DOHH2 (cell line): ENCODE measurements around the gene FBN1.

Experiments used
- H3F3A ChIP-seq: fragments of 200-600 bp; sonication (generic), shearing (Covaris generic); 2 replicates; pipeline ENCODE4 v1.6.0; 2016; ENCODE audit warnings: antibody characterized with exemption, mild to moderate bottlenecking; ENCODE audit not compliant: control insufficient read depth, insufficient read depth
- H3K27ac ChIP-seq: fragments of 200-600 bp; sonication (generic); 2 replicates; pipeline ENCODE4 v1.5.1; 2014; ENCODE audit warnings: low read depth, mild to moderate bottlenecking, low read length, moderate library complexity
- H3K27me3 ChIP-seq: fragments of 200-600 bp; sonication (generic); 2 replicates; pipeline ENCODE4 v1.6.1; 2014; ENCODE audit warnings: mild to moderate bottlenecking, low read length, mixed read lengths; ENCODE audit not compliant: control insufficient read depth
- H3K36me3 ChIP-seq: fragments of 200-600 bp; sonication (generic); 2 replicates; pipeline ENCODE4 v1.6.1; 2014; ENCODE audit warnings: mild to moderate bottlenecking, low read length, moderate library complexity, mixed read lengths; ENCODE audit not compliant: control insufficient read depth
- H3K4me1 ChIP-seq: fragments of 200-600 bp; sonication (generic); 2 replicates; pipeline ENCODE4 v1.6.1; 2014; ENCODE audit warnings: mild to moderate bottlenecking, low read length, mixed read lengths; ENCODE audit not compliant: control insufficient read depth
- H3K4me2 ChIP-seq: fragments of 200-600 bp; sonication (generic); 2 replicates; pipeline ENCODE4 v1.6.0; 2014; ENCODE audit warnings: mild to moderate bottlenecking, low read length, moderate library complexity
- H3K4me3 ChIP-seq: fragments of 200-600 bp; sonication (generic); 2 replicates; pipeline ENCODE4 v1.5.1; 2014; ENCODE audit warnings: mild to moderate bottlenecking, low read length, mixed read lengths
- H3K79me2 ChIP-seq: fragments of 200-600 bp; sonication (generic); 2 replicates; pipeline ENCODE4 v1.6.1; 2014; ENCODE audit warnings: mild to moderate bottlenecking, low read length, mixed read lengths; ENCODE audit not compliant: control insufficient read depth
- H3K9me2 ChIP-seq: fragments of 200-600 bp; sonication (generic); replicated peaks from 2 replicates; pipeline ENCODE4 v1.6.1; 2014; ENCODE audit warnings: mild to moderate bottlenecking, low read length, mixed read lengths; ENCODE audit not compliant: control insufficient read depth
- H3K9me3 ChIP-seq: fragments of 200-600 bp; sonication (generic); 2 replicates; pipeline ENCODE4 v1.6.1; 2014; ENCODE audit warnings: antibody characterized with exemption, low read length, mixed read lengths; ENCODE audit not compliant: control insufficient read depth, insufficient read depth
- H4K20me1 ChIP-seq: fragments of 200-600 bp; sonication (generic); 2 replicates; pipeline ENCODE4 v1.6.0; 2014; ENCODE audit warnings: low read depth, mild to moderate bottlenecking, antibody characterized with exemption, low read length, moderate library complexity; ENCODE audit not compliant: control insufficient read depth, insufficient read depth
- CTCF ChIP-seq: fragments of 200-600 bp; sonication (generic); IDR thresholded peaks from one replicate; pipeline ENCODE4 v1.5.1; 2014; ENCODE audit warnings: antibody characterized with exemption, mild to moderate bottlenecking, low read depth, low read length; ENCODE audit not compliant: poor library complexity, severe bottlenecking
- EZH2phosphoT487 ChIP-seq: fragments of 200-600 bp; sonication (generic); IDR thresholded peaks from 2 replicates; pipeline ENCODE4 v1.6.1; 2017; ENCODE audit warnings: borderline replicate concordance, mild to moderate bottlenecking, antibody characterized with exemption, low read length, moderate library complexity, mixed read lengths

FBN1 gene

GRCh38 chr15:48634893-48635292 is 10.6 kb downstream of the FBN1 start:
- Histone ChIP-seq H3K79me2 (no peaks in the 10 kb centered on the region), H3K9me2 (no peaks in the 10 kb centered on the region), H3K9me3 (no peaks in the 10 kb centered on the region), H3K27me3 (no peaks in the 10 kb centered on the region), H3K4me3 (no peak overlapping the region), H3F3A (no peaks in the 10 kb centered on the region), H3K36me3 (no peaks in the 10 kb centered on the region), H3K4me2 (no peak overlapping the region), H3K4me1 (no peaks in the 10 kb centered on the region), H3K27ac (no peak overlapping the region), H4K20me1 (no peaks in the 10 kb centered on the region)
- TF ChIP-seq CTCF (no peak), EZH2phosphoT487 (no peak)

GRCh38 chr15:48634096-48634495 is 11.4 kb downstream of the FBN1 start:
- Histone ChIP-seq H3K36me3 (no peaks in the 10 kb centered on the region), H3K27me3 (no peaks in the 10 kb centered on the region), H3K4me1 (no peaks in the 10 kb centered on the region), H3F3A (no peaks in the 10 kb centered on the region), H3K27ac (no peak overlapping the region), H3K9me3 (no peaks in the 10 kb centered on the region), H3K9me2 (no peaks in the 10 kb centered on the region), H4K20me1 (no peaks in the 10 kb centered on the region), H3K4me3 (no peak overlapping the region), H3K79me2 (no peaks in the 10 kb centered on the region), H3K4me2 (no peak overlapping the region)
- no peak for TF ChIP-seq EZH2phosphoT487

DNA sequence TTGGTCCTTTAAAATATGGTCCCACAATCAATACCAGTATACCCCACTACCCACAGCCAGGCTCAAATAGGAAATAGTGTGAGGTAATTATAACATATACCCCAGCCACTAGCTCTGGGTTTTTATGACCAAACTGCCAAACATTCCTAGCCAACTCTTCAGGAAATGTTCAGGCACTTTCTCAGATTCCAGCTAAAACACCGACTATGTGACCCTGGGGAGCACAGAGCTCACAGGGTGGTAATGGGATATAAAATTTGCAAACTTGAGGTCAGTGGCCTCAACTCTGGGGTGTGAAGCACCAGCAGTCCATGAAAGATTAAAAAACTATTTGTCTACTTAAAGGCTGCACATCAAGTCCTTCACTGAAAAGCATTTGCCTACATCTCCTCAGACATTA is 12.9 kb downstream of the FBN1 start:
- H3K36me3 ChIP-seq = no peaks in the 10 kb centered on the region
- H3K4me3 ChIP-seq = no peak overlapping the region
- no peaks in the 10 kb centered on the region for H3K79me2 ChIP-seq
- no peaks in the 10 kb centered on the region for H3K9me3 ChIP-seq
- H4K20me1 ChIP-seq = no peaks in the 10 kb centered on the region
- H3K9me2 ChIP-seq = no peaks in the 10 kb centered on the region
- H3K4me1 ChIP-seq = no peaks in the 10 kb centered on the region
- no peaks in the 10 kb centered on the region for H3F3A ChIP-seq
- no peak overlapping the region for H3K27ac ChIP-seq
- H3K27me3 ChIP-seq = no peaks in the 10 kb centered on the region; the same call in 1 of the 2 replicates
- TF ChIP-seq EZH2phosphoT487 = no peak
- no peak for TF ChIP-seq CTCF
- no peak overlapping the region for H3K4me2 ChIP-seq

- H3F3A ChIP-seq = no peaks in the 10 kb centered on the region
- H3K4me2 ChIP-seq = no peak overlapping the region
Observed at GRCh38 chr15:48631176-48631770, 14.2 kb downstream of the FBN1 start.

More at GRCh38 chr15:48631176-48631770, 14.2 kb downstream of the FBN1 start:
- H3K4me1 ChIP-seq = no peaks in the 10 kb centered on the region
- TF ChIP-seq CTCF = no peak
- no peak for TF ChIP-seq EZH2phosphoT487
- no peaks in the 10 kb centered on the region for H3K36me3 ChIP-seq
- H3K9me2 ChIP-seq = no peaks in the 10 kb centered on the region
- no peaks in the 10 kb centered on the region for H3K79me2 ChIP-seq
- no peaks in the 10 kb centered on the region for H4K20me1 ChIP-seq
- no peaks in the 10 kb centered on the region; the same call in 1 of the 2 replicates for H3K27me3 ChIP-seq
- no peak overlapping the region for H3K4me3 ChIP-seq
- H3K27ac ChIP-seq = no peak overlapping the region
- H3K9me3 ChIP-seq = no peaks in the 10 kb centered on the region
